Measurements from ENCODE around the gene PSMC6. TPM values are rescaled to one million over a fixed set of nuclear protein-coding genes. Genes with fewer than 3 reads are reported as not detected.

PSMC6 gene
- total RNA-seq, 2 experiments from 2014 or later = 85.4 to 98.3 TPM

DNA sequence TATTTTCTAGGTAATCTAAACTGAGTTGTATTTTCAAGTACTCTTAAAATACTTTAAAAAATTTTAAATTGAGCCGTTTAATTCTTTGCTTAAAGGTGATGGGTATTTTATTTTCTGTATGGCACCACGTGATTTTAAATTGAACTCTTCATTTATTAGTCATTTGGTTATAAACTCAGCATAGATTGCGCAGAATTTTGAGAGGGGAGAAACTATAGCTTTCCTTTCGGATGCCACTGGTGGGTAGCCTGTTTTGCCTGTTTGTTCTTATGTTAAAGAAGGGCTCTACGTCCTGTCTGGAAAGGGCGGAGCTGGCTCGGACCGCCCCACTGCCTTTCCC lies 22.6 kb downstream of the PSMC6 start:
- H3K27ac ChIP-seq (ENCODE audit: low read depth, low read length, poor library complexity, severe bottlenecking) = peak overlapping the region; percentile 9
- H2AFZ ChIP-seq (ENCODE audit: low read length) = no peak overlapping the region
- DNase-seq (ENCODE audit: low spot score) = no peak
- BruUV-seq (replicated peaks) = no TSS peak
- peaks cover 15% of the 10 kb centered on the region for H3K79me2 ChIP-seq (ENCODE audit: insufficient read depth, low read depth, low read length)
- peak overlapping the region; percentile 79 for H3K4me2 ChIP-seq (ENCODE audit: low read length)
- CTCF ChIA-PET (ENCODE audit: unreplicated experiment) = interaction anchor here (0.6 kb wide), 1 partner anchor 86 kb away, joined by 3 read pairs; no protein-coding TSS in a partner anchor
- no peaks in the 10 kb centered on the region for H4K20me1 ChIP-seq (ENCODE audit: insufficient read depth, low read length)
- POLR2A ChIA-PET = interaction anchor here (0.6 to 2.2 kb wide), 6 partner anchors 9 to 384 kb away, joined by 3 to 13 read pairs (median 4); no protein-coding TSS in a partner anchor
- H3K36me3 ChIP-seq (ENCODE audit: insufficient read depth, low read length) = peaks cover 63% of the 10 kb centered on the region
- H3K4me1 ChIP-seq (ENCODE audit: insufficient read depth, low read length, poor library complexity, severe bottlenecking) = peaks cover 16% of the 10 kb centered on the region
- no peaks in the 10 kb centered on the region for H3K9me3 ChIP-seq (ENCODE audit: low read length)
- H3K4me3 ChIP-seq (ENCODE audit: low read depth, low read length, poor library complexity, severe bottlenecking) = peak overlapping the region; percentile 59
- no peaks in the 10 kb centered on the region for H3K9me2 ChIP-seq (ENCODE audit: insufficient read depth, low read length)
- intact Hi-C loops (cut with micrococcal nuclease; ENCODE audit: unreplicated experiment) = loop anchor here (1.0 kb wide), 1 partner anchor 34 kb away; the partner anchor contains the start of gene ERO1A
- TF ChIP-seq EZH2phosphoT487 (IDR thresholded peaks at IDR 0.05; ENCODE audit: borderline replicate concordance, low read depth, low read length) = no peak
- TF ChIP-seq, protein P1, sequence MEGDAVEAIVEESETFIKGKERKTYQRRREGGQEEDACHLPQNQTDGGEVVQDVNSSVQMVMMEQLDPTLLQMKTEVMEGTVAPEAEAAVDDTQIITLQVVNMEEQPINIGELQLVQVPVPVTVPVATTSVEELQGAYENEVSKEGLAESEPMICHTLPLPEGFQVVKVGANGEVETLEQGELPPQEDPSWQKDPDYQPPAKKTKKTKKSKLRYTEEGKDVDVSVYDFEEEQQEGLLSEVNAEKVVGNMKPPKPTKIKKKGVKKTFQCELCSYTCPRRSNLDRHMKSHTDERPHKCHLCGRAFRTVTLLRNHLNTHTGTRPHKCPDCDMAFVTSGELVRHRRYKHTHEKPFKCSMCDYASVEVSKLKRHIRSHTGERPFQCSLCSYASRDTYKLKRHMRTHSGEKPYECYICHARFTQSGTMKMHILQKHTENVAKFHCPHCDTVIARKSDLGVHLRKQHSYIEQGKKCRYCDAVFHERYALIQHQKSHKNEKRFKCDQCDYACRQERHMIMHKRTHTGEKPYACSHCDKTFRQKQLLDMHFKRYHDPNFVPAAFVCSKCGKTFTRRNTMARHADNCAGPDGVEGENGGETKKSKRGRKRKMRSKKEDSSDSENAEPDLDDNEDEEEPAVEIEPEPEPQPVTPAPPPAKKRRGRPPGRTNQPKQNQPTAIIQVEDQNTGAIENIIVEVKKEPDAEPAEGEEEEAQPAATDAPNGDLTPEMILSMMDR (conservative IDR thresholded peaks at IDR 0.05; ENCODE audit: low read length) = no peak

DNA sequence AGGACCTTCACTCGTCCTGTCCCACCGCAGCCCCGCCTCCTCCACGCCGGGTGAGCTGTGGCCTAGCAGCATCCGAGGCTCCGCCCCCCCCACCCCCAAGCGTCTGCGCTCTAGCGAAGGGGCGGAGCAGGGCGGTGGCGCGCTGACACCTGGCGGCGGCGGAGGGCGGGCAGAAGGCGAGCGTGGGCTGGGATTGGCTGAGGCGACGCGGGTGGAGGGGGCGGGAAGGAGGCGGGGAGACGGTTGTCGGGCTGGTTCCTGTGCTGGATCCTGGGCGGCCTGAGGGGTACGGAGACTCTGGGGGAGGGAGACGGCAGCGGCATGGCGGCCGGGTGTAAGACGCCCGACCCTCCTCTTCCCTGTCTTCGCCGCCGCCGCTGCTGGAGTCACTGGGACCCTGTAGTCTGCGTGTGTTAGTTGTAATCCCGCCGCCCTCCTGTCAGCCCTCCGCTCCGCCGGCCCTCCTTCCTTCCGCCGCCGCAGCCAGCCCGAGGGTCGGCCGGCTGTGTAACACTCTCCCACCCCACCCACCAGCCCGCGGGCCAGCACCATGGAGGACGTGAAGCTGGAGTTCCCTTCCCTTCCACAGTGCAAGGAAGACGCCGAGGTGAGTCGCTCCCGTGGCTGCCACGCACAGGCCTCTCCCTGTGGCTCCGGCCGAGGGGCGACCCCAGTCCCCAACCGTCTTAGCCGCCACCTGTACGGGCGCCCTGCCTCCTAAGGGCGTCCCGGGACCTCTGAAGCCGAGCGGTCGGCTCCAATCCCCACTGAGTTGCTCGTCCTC lies 23.1 kb downstream of the PSMC6 start, which contains the start of gene STYX:
STYX (plus strand) TSS at position 242 of the 784 bp plus-strand sequence; CDS start at position 551, 309 bp downstream.
- H4K20me1 ChIP-seq (ENCODE audit: insufficient read depth, low read length) = no peaks in the 10 kb centered on the region
- peak within 1 kb of the TSS; percentile 90 for H3K4me3 ChIP-seq (ENCODE audit: low read depth, low read length, poor library complexity, severe bottlenecking)
- ChIA-PET POLR2A (interaction anchor here (0.6 to 2.2 kb wide), 6 partner anchors 10 to 383 kb away, joined by 3 to 13 read pairs (median 4); no protein-coding TSS in a partner anchor), CTCF (ENCODE audit: unreplicated experiment) (interaction anchor here (0.6 kb wide), 1 partner anchor 86 kb away, joined by 3 read pairs; no protein-coding TSS in a partner anchor)
- H3K9me3 ChIP-seq (ENCODE audit: low read length) = no peaks in the 10 kb centered on the region
- intact Hi-C loops (cut with micrococcal nuclease; ENCODE audit: unreplicated experiment) = loop anchor here (1.0 to 5.0 kb wide), 3 partner anchors 23 to 178 kb away; partner anchors contain the start of genes ERO1A, GPR137C, PSMC6 and TXNDC16
- peak within 1 kb of the TSS; percentile 47 for H3K27ac ChIP-seq (ENCODE audit: low read depth, low read length, poor library complexity, severe bottlenecking)
- peak within 1 kb of the TSS; percentile 90 for H3K4me2 ChIP-seq (ENCODE audit: low read length)
- H2AFZ ChIP-seq (ENCODE audit: low read length) = peak within 1 kb of the TSS; percentile 59
- H3K4me1 ChIP-seq (ENCODE audit: insufficient read depth, low read length, poor library complexity, severe bottlenecking) = peaks cover 15% of the 10 kb centered on the region
- TF ChIP-seq, protein P1 (conservative IDR thresholded peaks at IDR 0.05; ENCODE audit: low read length) = no peak
- TF ChIP-seq EZH2phosphoT487 (IDR thresholded peaks at IDR 0.05; ENCODE audit: borderline replicate concordance, low read depth, low read length) = no peak
- no TSS peak for BruUV-seq (replicated peaks)
- peaks cover 58% of the 10 kb centered on the region for H3K36me3 ChIP-seq (ENCODE audit: insufficient read depth, low read length)
- H3K79me2 ChIP-seq (ENCODE audit: insufficient read depth, low read depth, low read length) = peaks cover 15% of the 10 kb centered on the region
- no peaks in the 10 kb centered on the region for H3K9me2 ChIP-seq (ENCODE audit: insufficient read depth, low read length)
- DNase-seq (ENCODE audit: low spot score) = peak; percentile 98
